HFFc6 (cell line): ENCODE data around the gene BCLAF1. TPM values are rescaled to one million over a fixed set of nuclear protein-coding genes. Genes with fewer than 3 reads are reported as not detected.

Experiments
- DNase-seq: peaks from one replicate; pipeline ENCODE4 v3.0.0-alpha.2; 2018
- H3K27ac Mint-ChIP-seq: 2 replicates; pipeline ENCODE4 v1.8.0; 2020; ENCODE audit warnings: mild to moderate bottlenecking, mixed read lengths
- H3K27me3 Mint-ChIP-seq: 2 replicates; pipeline ENCODE4 v1.8.0; 2021; ENCODE audit warnings: mild to moderate bottlenecking, moderate library complexity, mixed read lengths; ENCODE audit not compliant: insufficient read depth
- H3K36me3 Mint-ChIP-seq: 2 replicates; pipeline ENCODE4 v1.8.0; 2021; ENCODE audit warnings: low read depth, mixed read lengths
- H3K4me1 Mint-ChIP-seq: 2 replicates; pipeline ENCODE4 v1.8.0; 2020; ENCODE audit warnings: low read depth, mixed read lengths
- H3K4me3 Mint-ChIP-seq: 2 replicates; pipeline ENCODE4 v1.8.0; 2020; ENCODE audit warnings: mild to moderate bottlenecking, moderate library complexity, mixed read lengths
- H3K9me3 Mint-ChIP-seq: 2 replicates; pipeline ENCODE4 v1.8.0; 2020; ENCODE audit warnings: mild to moderate bottlenecking, mixed read lengths
- total RNA-seq, 6 experiments: library from RNA; stranded (reverse); fragmentation: NEBNext Ultra II Directional; extraction: Animal tissue kit (Norgen Biotek cat#: 25700); gene quantifications; 2 replicates in 1 of 6; 3 replicates in 5 of 6; pipeline ENCODE4 v1.2.3, GENCODE V29; 2021
- TF ChIP-seq, protein P1 (sequence below): fragments of 200-600 bp; sonication (generic); IDR thresholded peaks from 2 replicates; pipeline ENCODE4 v1.5.0; 2021; ENCODE audit warnings: antibody characterized with exemption, mild to moderate bottlenecking

BCLAF1 gene
- total RNA-seq, 6 experiments from 2014 or later: 136 to 164 (median 153) TPM

DNA sequence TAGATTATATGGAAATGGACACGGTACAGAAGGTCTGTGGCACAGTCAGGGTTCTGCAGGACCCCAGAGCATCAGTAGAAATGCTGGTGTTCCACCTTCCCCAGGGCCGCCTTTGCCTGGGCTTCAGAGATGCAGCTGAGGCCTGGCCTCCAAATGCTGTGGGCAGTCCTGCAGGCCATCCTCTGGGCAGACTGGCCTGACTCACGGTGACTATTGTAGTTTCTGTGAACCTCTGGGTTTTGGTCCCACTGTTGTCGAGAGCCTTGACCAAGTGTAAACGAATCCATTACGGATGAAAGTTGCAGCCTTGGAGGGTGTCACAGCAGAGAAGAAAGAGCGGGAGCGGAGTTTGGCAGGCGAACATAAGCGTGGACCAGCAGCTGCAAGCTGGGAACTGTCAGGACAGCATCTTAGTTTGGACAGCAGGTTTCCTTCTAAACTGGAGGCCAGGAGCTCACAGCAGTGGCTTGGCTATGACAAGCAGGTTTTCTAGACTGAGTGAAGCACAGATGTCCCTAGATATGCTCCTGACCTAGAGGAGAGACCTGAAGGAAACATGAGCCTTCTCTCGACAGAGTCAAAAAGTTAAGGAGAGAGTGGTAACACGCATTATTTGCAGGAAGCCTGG, 46.2 kb upstream of the BCLAF1 start:
- H3K27me3 Mint-ChIP-seq: peaks cover 12% of the 10 kb centered on the region
- H3K4me3 Mint-ChIP-seq: no peak overlapping the region
- no peak for DNase-seq
- TF ChIP-seq, protein P1, sequence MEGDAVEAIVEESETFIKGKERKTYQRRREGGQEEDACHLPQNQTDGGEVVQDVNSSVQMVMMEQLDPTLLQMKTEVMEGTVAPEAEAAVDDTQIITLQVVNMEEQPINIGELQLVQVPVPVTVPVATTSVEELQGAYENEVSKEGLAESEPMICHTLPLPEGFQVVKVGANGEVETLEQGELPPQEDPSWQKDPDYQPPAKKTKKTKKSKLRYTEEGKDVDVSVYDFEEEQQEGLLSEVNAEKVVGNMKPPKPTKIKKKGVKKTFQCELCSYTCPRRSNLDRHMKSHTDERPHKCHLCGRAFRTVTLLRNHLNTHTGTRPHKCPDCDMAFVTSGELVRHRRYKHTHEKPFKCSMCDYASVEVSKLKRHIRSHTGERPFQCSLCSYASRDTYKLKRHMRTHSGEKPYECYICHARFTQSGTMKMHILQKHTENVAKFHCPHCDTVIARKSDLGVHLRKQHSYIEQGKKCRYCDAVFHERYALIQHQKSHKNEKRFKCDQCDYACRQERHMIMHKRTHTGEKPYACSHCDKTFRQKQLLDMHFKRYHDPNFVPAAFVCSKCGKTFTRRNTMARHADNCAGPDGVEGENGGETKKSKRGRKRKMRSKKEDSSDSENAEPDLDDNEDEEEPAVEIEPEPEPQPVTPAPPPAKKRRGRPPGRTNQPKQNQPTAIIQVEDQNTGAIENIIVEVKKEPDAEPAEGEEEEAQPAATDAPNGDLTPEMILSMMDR: no peak
- H3K9me3 Mint-ChIP-seq: no peaks in the 10 kb centered on the region
- no peaks in the 10 kb centered on the region for H3K36me3 Mint-ChIP-seq
- no peak overlapping the region for H3K27ac Mint-ChIP-seq
- no peaks in the 10 kb centered on the region for H3K4me1 Mint-ChIP-seq

DNA sequence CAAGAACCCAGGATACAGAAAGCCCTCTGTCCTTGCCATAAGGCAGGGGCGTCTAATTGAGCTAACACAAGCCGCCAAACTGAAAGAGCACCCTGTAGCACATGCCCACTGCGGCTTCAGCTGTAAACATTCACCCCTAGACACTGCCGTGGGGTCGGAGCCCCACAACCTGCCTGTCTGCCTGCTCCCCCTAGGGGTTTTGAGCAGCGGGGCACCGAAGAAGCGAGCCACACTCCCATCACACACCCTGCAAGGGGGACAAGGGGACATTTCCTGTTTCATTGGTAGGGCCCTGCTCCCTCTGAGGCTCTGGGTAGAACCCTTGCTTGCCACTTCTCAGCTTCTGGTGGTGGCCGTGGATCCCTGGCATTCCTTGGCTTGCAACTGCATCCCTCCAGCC, 45.2 kb upstream of the BCLAF1 start:
- no peaks in the 10 kb centered on the region for H3K4me1 Mint-ChIP-seq
- TF ChIP-seq, protein P1: no peak
- no peak overlapping the region for H3K27ac Mint-ChIP-seq
- H3K9me3 Mint-ChIP-seq: no peaks in the 10 kb centered on the region
- no peak for DNase-seq
- H3K4me3 Mint-ChIP-seq: no peak overlapping the region
- peaks cover 12% of the 10 kb centered on the region for H3K27me3 Mint-ChIP-seq
- H3K36me3 Mint-ChIP-seq: no peaks in the 10 kb centered on the region

- Mint-ChIP-seq H3K27ac (no peak overlapping the region), H3K27me3 (peaks cover 16% of the 10 kb centered on the region), H3K4me3 (no peak overlapping the region), H3K9me3 (no peaks in the 10 kb centered on the region), H3K36me3 (no peaks in the 10 kb centered on the region), H3K4me1 (no peaks in the 10 kb centered on the region)
- TF ChIP-seq, protein P1: no peak
- no peak for DNase-seq
These were observed 44.8 kb upstream of the BCLAF1 start for GRCh38 chr6:136334465-136334846.

DNA sequence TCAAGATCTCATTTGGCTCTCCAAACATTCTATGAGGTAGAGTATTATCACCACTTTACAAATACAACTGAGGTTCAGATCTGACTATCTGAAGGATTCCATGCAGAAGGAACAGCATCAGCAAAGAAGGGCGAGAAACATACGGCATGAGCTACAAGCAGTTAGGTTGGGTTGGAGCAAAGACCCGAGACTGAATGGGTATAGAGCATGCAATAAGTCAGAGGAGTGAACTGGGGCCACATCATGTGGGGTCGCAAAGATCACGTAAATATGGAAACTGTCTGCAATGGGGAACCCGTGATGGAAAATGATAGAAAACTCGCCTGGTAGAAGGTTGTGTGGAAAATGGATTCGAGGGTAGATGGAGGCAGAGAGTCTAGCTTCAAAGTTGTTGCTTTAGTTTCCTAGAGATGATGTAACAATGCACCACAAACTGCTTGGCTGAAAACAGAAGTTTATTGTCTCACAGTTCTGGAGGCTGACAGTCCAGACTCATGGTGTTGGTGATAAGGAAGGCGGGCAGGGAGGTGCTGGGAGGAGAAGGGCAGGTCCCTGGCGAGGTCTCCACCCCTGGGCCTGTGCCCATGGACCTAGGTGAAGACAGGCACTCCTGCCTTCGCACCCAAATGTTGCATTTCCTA, 44.3 kb upstream of the BCLAF1 start:
- TF ChIP-seq, protein P1: no peak
- H3K4me3 Mint-ChIP-seq: no peak overlapping the region
- no peak for DNase-seq
- H3K4me1 Mint-ChIP-seq: no peaks in the 10 kb centered on the region
- no peaks in the 10 kb centered on the region for H3K36me3 Mint-ChIP-seq
- H3K27me3 Mint-ChIP-seq: peaks cover 16% of the 10 kb centered on the region
- no peak overlapping the region for H3K27ac Mint-ChIP-seq
- no peaks in the 10 kb centered on the region for H3K9me3 Mint-ChIP-seq

- H3K4me3 Mint-ChIP-seq: no peak overlapping the region
- H3K9me3 Mint-ChIP-seq: no peaks in the 10 kb centered on the region
- TF ChIP-seq, protein P1: no peak
- H3K27ac Mint-ChIP-seq: no peak overlapping the region
- H3K4me1 Mint-ChIP-seq: no peaks in the 10 kb centered on the region
- H3K36me3 Mint-ChIP-seq: no peaks in the 10 kb centered on the region
- no peak for DNase-seq
- H3K27me3 Mint-ChIP-seq: peaks cover 14% of the 10 kb centered on the region
These were observed 41.8 kb upstream of the BCLAF1 start for GRCh38 chr6:136331461-136331860.
